K562 (cell line): ENCODE results near the gene CD22. TPM values are rescaled to one million over a fixed set of nuclear protein-coding genes. Genes with fewer than 3 reads are reported as not detected.
A peak's percentile ranks its signal among the peaks of the same experiment; 100 is the strongest.

Experiments
- ATAC-seq: fragments of 200-7000 bp; cut with Tn5 transposase; 3 replicates; pipeline ENCODE4 v1.9.1; 2020; ENCODE audit warnings: moderate library complexity
- BruUV-seq: library from RNA; stranded (reverse); fragments of 400-500 nt; replicated peaks from 2 replicates; lab custom pipeline; 2021; lab: Mats Ljungman, UMichigan
- CTCF ChIA-PET: fragments of 300-600 bp; formaldehyde crosslinking; extraction: SDS; loops from one replicate; lab custom pipeline; 2021; ENCODE audit warnings: low intra/inter-chr PET ratio; lab: Yijun Ruan, JAX
- POLR2A ChIA-PET: fragments of 300-600, 350-650 bp; sonication (Branson Sonifier 250); formaldehyde crosslinking; extraction: SDS; loops from one replicate; lab custom pipeline; 2021; ENCODE audit warnings: antibody characterized with exemption, inconsistent platforms; lab: Yijun Ruan, JAX
- DNase-seq, 4 experiments: peaks; one replicate each; pipeline versions ENCODE4 v3.0.0 to v3.0.0-alpha.2; 2011 to 2018; ENCODE audit warnings: low spot score in 3 of 4, mixed read lengths in 3 of 4; ENCODE audit errors: extremely low read depth in 1 of 4
- FAIRE-seq: peaks from 2 replicates; lab custom pipeline; 2011; peaks lifted over from hg19 to GRCh38; lab: Jason Lieb, UNC
- H2AFZ ChIP-seq: 2 replicates; pipeline ENCODE4 v1.6.0; 2011; ENCODE audit warnings: low read depth, low read length, control low read depth, inconsistent platforms
- H3K27ac ChIP-seq: fragments of 200-600 bp; 3 replicates; pipeline ENCODE4 v1.8.0; 2011; ENCODE audit warnings: low read depth, mild to moderate bottlenecking, control low read depth, inconsistent platforms, low read length, moderate library complexity, mixed read lengths; ENCODE audit errors: extremely low read depth
- H3K27me3 ChIP-seq, 2 experiments: fragments of 300-600 bp in 1 of 2; 2 replicates in 1 of 2; 3 replicates in 1 of 2; pipeline versions ENCODE4 v1.6.0 to v1.8.0; 2011; ENCODE audit warnings: inconsistent platforms in 2 of 2, low read length in 2 of 2, mild to moderate bottlenecking in 1 of 2, mixed read lengths in 1 of 2, moderate library complexity in 1 of 2; ENCODE audit not compliant: control insufficient read depth in 2 of 2, insufficient read depth in 2 of 2
- H3K36me3 ChIP-seq: fragments of 300-600 bp; 3 replicates; pipeline ENCODE4 v1.8.0; 2011; ENCODE audit warnings: mild to moderate bottlenecking, low read length, inconsistent platforms; ENCODE audit not compliant: control insufficient read depth, insufficient read depth
- H3K4me1 ChIP-seq, 2 experiments: fragments of 200-600 bp in 1 of 2; replicated peaks in 1 of 2; 2 replicates in 1 of 2; 3 replicates in 1 of 2; pipeline versions ENCODE4 v1.5.1 to v1.8.0; 2011; ENCODE audit warnings: inconsistent platforms in 2 of 2, low read length in 2 of 2, mild to moderate bottlenecking in 1 of 2, mixed read lengths in 1 of 2, moderate library complexity in 1 of 2; ENCODE audit not compliant: control insufficient read depth in 2 of 2, insufficient read depth in 2 of 2
- H3K4me2 ChIP-seq: 2 replicates; pipeline ENCODE4 v1.6.1; 2011; ENCODE audit warnings: low read length, control low read depth, inconsistent platforms, mixed read lengths; ENCODE audit not compliant: insufficient read depth
- H3K4me3 ChIP-seq: fragments of 200-600 bp; sonication (generic), shearing (Covaris generic); 2 replicates; pipeline ENCODE4 v1.5.1; 2016; ENCODE audit warnings: control low read depth, inconsistent platforms
- H3K79me2 ChIP-seq: fragments of 200-600 bp; 3 replicates; pipeline ENCODE4 v1.8.0; 2011; ENCODE audit warnings: low read length, inconsistent platforms; ENCODE audit not compliant: control insufficient read depth, insufficient read depth
- H3K9ac ChIP-seq, 2 experiments: 2 replicates each; pipeline versions ENCODE4 v1.6.0 to v1.6.1; 2011; ENCODE audit warnings: low read depth in 2 of 2, low read length in 2 of 2, control low read depth in 1 of 2, inconsistent platforms in 1 of 2, mild to moderate bottlenecking in 1 of 2, mixed read lengths in 1 of 2; ENCODE audit not compliant: insufficient read depth in 1 of 2
- H3K9me1 ChIP-seq: one replicate; pipeline ENCODE4 v1.6.0; 2011; ENCODE audit warnings: inconsistent platforms, mild to moderate bottlenecking, low read length, moderate library complexity; ENCODE audit not compliant: control insufficient read depth, insufficient read depth
- H3K9me3 ChIP-seq: replicated peaks from 2 replicates; pipeline ENCODE4 v1.5.1; 2011; ENCODE audit warnings: low read depth, low read length, inconsistent platforms; ENCODE audit not compliant: control insufficient read depth, insufficient read depth
- H4K20me1 ChIP-seq: replicated peaks from 2 replicates; pipeline ENCODE4 v1.6.1; 2011; ENCODE audit warnings: low read length, inconsistent platforms, mixed read lengths; ENCODE audit not compliant: control insufficient read depth, insufficient read depth
- ADNP ChIP-seq: fragments of 200-800 bp; sonication (Bioruptor generic); IDR thresholded peaks from 2 replicates; pipeline ENCODE4 v1.6.1; 2016; ENCODE audit warnings: missing genetic modification characterization, missing compliant biosample characterization
- ARHGAP35 ChIP-seq: fragments of 450-650 bp; IDR thresholded peaks from 2 replicates; pipeline ENCODE4 v1.6.1; 2018; ENCODE audit not compliant: partially characterized antibody
- ARID1B ChIP-seq: fragments of 450-650 bp; IDR thresholded peaks from 2 replicates; pipeline ENCODE4 v1.6.1; 2016; ENCODE audit warnings: antibody characterized with exemption, mild to moderate bottlenecking, inconsistent platforms
- BCOR ChIP-seq: fragments of 450-650 bp; IDR thresholded peaks from 2 replicates; pipeline ENCODE4 v1.6.1; 2016
- CBX1 ChIP-seq: sonication (generic); IDR thresholded peaks from 2 replicates; pipeline ENCODE4 v1.6.1; 2016; ENCODE audit warnings: antibody characterized with exemption, low read depth, mild to moderate bottlenecking
- HDAC6 ChIP-seq: IDR thresholded peaks from 2 replicates; pipeline ENCODE4 v1.6.1; 2012; ENCODE audit warnings: low read depth, mild to moderate bottlenecking, control low read depth, inconsistent platforms, low read length, moderate library complexity
- POLR2AphosphoS2 ChIP-seq: IDR thresholded peaks from 2 replicates; pipeline ENCODE4 v1.6.1; 2012; ENCODE audit warnings: low read length, improper control_type of control experiment
- SMAD4 ChIP-seq: fragments of 250-450 bp; sonication (Bioruptor Pico); conservative IDR thresholded peaks from 2 replicates; pipeline ENCODE4 v1.8.0; 2021; ENCODE audit warnings: inconsistent platforms, mild to moderate bottlenecking, moderate library complexity
- ZNF707 ChIP-seq: fragments of 250-450 bp; sonication (Bioruptor Pico); conservative IDR thresholded peaks from 2 replicates; pipeline ENCODE4 v1.8.0; 2022; ENCODE audit warnings: inconsistent platforms, mild to moderate bottlenecking, moderate library complexity
- WGBS: fragments of 100-300 bp; shearing (Covaris generic); methylation state at CpG from one replicate; pipeline ENCODE4 v1.1.6; 2016; ENCODE audit warnings: low coverage, mixed read lengths; ENCODE audit not compliant: insufficient coverage; ENCODE audit errors: missing lambda C conversion rate; 5-methylcytosine and 5-hydroxymethylcytosine counted together
- in situ Hi-C: fragments of 300-500 bp; cut with MboI; formaldehyde crosslinking; loops from 4 replicates; pipeline ENCODE4 v1.15.0; 2018; ENCODE audit warnings: inconsistent platforms, mixed read lengths
- intact Hi-C: fragments of 100-400 bp; cut with micrococcal nuclease; formaldehyde crosslinking; loops from 2 replicates; pipeline ENCODE4 v1.14.2; 2022
- polyA plus RNA-seq, 8 experiments: library from polyadenylated mRNA; depleted of rRNA in 4 of 8; stranded (reverse) in 5 of 8; unstranded in 3 of 8; fragments of >200 nt; fragmentation: Nextera tagmentation in 2 of 8; fragmentation: Illumina TruSeq in 1 of 8; extraction: Ambion mirVana in 2 of 8; extraction: Trizol in 1 of 8; gene quantifications; 2 replicates each; pipeline versions ENCODE4 v1.2.1 to v1.2.3, GENCODE V29; 2011 to 2014; ENCODE audit warnings: inconsistent platforms in 1 of 8, missing spikeins in 1 of 8
- total RNA-seq, 7 experiments: library from RNA; depleted of rRNA in 6 of 7; stranded (reverse); fragments of >200 nt in 6 of 7; fragmentation: Illumina TruSeq in 2 of 7; extraction: Trizol in 2 of 7; gene quantifications; 2 replicates each; pipeline versions ENCODE4 v1.2.1 to v1.2.3, GENCODE V29; 2011 to 2021; ENCODE audit warnings: low replicate concordance in 1 of 7
- TF ChIP-seq, protein P1 (sequence below): fragments of 450-650 bp; IDR thresholded peaks from 2 replicates; pipeline ENCODE4 v1.6.1; 2016
- TF ChIP-seq, protein P2 (sequence below): fragments of 450-650 bp; IDR thresholded peaks from 2 replicates; pipeline ENCODE4 v1.6.1; 2017; ENCODE audit warnings: antibody characterized with exemption

The CD22 gene
- total and polyA plus RNA-seq, 9 of the 15 experiments (the other 6 are each of a cell fraction or from before 2014, with no cell fraction given), result 0.29 to 5.0 (median 3.5) TPM

DNA sequence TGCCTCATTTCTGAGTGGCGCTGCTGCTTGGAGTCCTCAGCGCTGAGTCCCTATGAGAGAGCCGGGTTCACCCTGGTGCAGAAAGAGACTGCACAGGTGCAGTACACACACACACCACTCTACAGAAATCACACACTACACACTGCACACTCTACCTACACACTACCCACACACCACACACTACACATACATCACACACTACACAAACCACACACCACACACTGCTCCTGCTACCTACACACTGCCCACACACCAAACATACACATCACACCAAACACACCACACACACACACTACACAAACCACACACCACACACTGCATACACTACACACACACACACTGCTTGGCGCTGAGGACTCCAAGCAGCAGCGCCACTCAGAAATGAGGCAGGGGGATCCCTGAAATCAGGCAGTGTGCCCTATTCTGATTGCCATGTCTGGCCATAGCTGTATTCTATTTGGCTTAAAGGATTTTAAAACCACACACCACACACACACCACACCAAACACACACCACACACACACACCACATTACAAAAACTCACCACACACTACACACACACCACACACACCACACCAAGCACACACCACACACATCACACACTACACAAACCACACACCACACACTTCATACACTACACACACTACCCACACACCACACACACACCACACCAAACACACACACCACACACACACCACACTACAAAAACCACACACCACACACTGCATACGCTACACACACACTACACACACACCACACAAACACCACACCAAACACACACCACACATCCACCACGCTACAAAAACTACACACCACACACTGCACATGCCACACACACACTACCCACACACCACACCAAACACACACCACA is 32.1 kb upstream of the CD22 start (continued):
- TF ChIP-seq BCOR, result peak; percentile 50; the same call in 1 of the 2 replicates
- peak; percentile 35; the same call in 1 of the 2 replicates for TF ChIP-seq ARID1B
- peak; percentile 45 for TF ChIP-seq ARHGAP35
- TF ChIP-seq, protein P1, sequence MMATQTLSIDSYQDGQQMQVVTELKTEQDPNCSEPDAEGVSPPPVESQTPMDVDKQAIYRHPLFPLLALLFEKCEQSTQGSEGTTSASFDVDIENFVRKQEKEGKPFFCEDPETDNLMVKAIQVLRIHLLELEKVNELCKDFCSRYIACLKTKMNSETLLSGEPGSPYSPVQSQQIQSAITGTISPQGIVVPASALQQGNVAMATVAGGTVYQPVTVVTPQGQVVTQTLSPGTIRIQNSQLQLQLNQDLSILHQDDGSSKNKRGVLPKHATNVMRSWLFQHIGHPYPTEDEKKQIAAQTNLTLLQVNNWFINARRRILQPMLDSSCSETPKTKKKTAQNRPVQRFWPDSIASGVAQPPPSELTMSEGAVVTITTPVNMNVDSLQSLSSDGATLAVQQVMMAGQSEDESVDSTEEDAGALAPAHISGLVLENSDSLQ, result no peak
- TF ChIP-seq, protein P2, sequence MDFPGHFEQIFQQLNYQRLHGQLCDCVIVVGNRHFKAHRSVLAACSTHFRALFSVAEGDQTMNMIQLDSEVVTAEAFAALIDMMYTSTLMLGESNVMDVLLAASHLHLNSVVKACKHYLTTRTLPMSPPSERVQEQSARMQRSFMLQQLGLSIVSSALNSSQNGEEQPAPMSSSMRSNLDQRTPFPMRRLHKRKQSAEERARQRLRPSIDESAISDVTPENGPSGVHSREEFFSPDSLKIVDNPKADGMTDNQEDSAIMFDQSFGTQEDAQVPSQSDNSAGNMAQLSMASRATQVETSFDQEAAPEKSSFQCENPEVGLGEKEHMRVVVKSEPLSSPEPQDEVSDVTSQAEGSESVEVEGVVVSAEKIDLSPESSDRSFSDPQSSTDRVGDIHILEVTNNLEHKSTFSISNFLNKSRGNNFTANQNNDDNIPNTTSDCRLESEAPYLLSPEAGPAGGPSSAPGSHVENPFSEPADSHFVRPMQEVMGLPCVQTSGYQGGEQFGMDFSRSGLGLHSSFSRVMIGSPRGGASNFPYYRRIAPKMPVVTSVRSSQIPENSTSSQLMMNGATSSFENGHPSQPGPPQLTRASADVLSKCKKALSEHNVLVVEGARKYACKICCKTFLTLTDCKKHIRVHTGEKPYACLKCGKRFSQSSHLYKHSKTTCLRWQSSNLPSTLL, result peak; percentile 28; the same call in 1 of the 2 replicates
- TF ChIP-seq ADNP (tag), result peak; percentile 81

DNA sequence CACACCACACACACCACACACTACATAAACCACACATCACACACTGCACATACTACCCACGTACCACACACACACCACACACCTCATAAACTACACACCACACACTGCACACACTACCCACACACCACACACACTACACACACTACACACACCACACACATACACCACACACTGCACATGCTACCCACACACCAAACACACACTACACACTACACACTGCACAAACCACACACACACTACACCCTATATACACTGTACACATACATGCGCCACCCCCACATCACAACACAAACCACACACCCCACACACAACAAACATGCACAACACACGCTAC is 31.5 kb upstream of the CD22 start:
- no peaks in the 10 kb centered on the region for H4K20me1 ChIP-seq
- H3K9me1 ChIP-seq, result peaks cover 6% of the 10 kb centered on the region
- no peak for DNase-seq
- H3K4me2 ChIP-seq, result no peak overlapping the region
- TF ChIP-seq CBX1, result peak; percentile 65
- TF ChIP-seq POLR2AphosphoS2, result no peak
- TF ChIP-seq ADNP (tag), result peak; percentile 66; the same call in 1 of the 2 replicates
- TF ChIP-seq ZNF707, result no peak
- 0 out of 2 replicates have a peak, but pooled peaks have one; percentile 2 for TF ChIP-seq HDAC6
- no peak for TF ChIP-seq SMAD4
- ChIA-PET POLR2A (no interaction called here), CTCF (no interaction called here)
- H3K9ac ChIP-seq, result no peak overlapping the region
- BruUV-seq, result no TSS peak
- in situ Hi-C loops, result no loop called here
- peak overlapping the region; percentile 25; the same call in 1 of the 3 replicates for H3K27ac ChIP-seq
- no peaks in the 10 kb centered on the region for H3K9me3 ChIP-seq
- no peak overlapping the region for H3K4me3 ChIP-seq
- H3K36me3 ChIP-seq, result no peaks in the 10 kb centered on the region
- WGBS, result 100% methylated on average over 2 of the region's 3 CpGs
- H3K79me2 ChIP-seq, result no peaks in the 10 kb centered on the region
- FAIRE-seq, result peak; percentile 91
- peaks cover 2 to 5% of the 10 kb centered on the region in 2 experiments; a peak in 3 of 5 replicates for H3K27me3 ChIP-seq
- intact Hi-C loops, result no loop called here
- peaks cover 45 to 68% of the 10 kb centered on the region in 2 experiments for H3K4me1 ChIP-seq
- no peak overlapping the region for H2AFZ ChIP-seq
- ATAC-seq, result no peak
